Neuron (in vitro differentiated cells): Measurements from ENCODE around the gene PFKFB4.
"Not testable (repeated sequence)": the region's sequence is repeated elsewhere in the genome, so short reads cannot be mapped to it uniquely, and the experiment has no call there.

Source experiments
- H2AFZ ChIP-seq: one replicate; pipeline ENCODE4 v1.6.1; 2013; ENCODE audit warnings: low read depth, mild to moderate bottlenecking, inconsistent platforms, low read length, moderate library complexity
- H3K27me3 ChIP-seq: one replicate; pipeline ENCODE4 v1.6.1; 2013; ENCODE audit warnings: low read length; ENCODE audit not compliant: insufficient read depth
- H3K36me3 ChIP-seq: one replicate; pipeline ENCODE4 v1.6.1; 2013; ENCODE audit warnings: low read length; ENCODE audit not compliant: insufficient read depth
- H3K4me1 ChIP-seq: one replicate; pipeline ENCODE4 v1.6.1; 2013; ENCODE audit warnings: low read length; ENCODE audit not compliant: insufficient read depth
- H3K4me3 ChIP-seq: 2 replicates; pipeline ENCODE4 v1.5.1; 2013; ENCODE audit warnings: mild to moderate bottlenecking, low read length, moderate library complexity
- H3K9me3 ChIP-seq: one replicate; pipeline ENCODE4 v1.6.1; 2013; ENCODE audit warnings: low read length

PFKFB4 gene

DNA sequence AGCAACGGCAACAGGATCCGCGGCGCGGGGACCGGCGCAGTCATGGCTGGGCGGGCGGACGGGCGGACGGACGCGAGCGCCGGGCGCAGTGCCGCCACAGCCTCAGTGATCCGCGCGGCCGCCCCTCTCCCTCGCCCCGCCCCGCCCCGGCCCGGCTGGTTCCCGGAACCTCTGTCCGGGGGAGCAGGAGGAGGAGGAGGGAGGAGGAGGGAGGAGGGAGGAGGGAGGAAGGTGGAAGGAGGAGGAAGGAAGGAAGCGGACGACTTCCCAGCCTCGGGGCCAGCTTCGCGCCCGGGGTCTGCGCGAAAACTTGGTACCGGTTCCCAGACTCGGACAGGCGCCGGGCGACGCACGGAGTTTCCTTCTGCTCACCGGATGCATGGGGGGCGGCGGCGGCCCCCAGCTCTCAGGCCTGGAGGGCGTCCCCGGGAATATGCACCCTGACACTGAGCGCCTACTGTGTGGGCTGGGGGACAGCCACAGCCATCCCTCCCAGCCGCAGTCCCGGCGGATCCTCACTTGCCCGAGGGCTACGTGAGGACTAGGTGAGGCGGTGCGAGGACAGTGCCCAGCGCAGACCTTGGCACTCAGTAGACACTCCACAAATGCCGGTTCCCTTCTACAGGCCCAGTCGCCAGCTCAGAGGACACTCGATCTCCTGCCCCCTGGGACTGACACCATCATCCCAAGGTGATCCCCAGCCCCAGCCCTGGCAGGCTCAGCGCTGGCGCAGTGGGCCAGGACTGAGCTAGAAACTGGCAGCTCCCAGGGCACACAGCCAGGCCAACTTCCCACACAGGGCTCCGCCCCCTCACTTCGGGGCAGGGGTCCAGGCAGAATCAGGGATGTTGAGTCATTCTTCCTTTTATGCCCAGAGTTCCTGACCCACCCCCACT lies 52.3 kb downstream of the PFKFB4 start, which contains the start of gene SHISA5:
SHISA5 (minus strand) TSS at position 124 of the 896 bp plus-strand sequence; CDS start at position 44, 80 bp downstream.
- H3K27me3 ChIP-seq: no peaks in the 10 kb centered on the region
- H3K36me3 ChIP-seq: peaks cover 3% of the 10 kb centered on the region
- H3K4me1 ChIP-seq: peaks cover 21% of the 10 kb centered on the region
- H3K9me3 ChIP-seq: peaks cover 4% of the 10 kb centered on the region
- H2AFZ ChIP-seq: peak within 1 kb of the TSS; percentile 96
- peak within 1 kb of the TSS; percentile 72 for H3K4me3 ChIP-seq

DNA sequence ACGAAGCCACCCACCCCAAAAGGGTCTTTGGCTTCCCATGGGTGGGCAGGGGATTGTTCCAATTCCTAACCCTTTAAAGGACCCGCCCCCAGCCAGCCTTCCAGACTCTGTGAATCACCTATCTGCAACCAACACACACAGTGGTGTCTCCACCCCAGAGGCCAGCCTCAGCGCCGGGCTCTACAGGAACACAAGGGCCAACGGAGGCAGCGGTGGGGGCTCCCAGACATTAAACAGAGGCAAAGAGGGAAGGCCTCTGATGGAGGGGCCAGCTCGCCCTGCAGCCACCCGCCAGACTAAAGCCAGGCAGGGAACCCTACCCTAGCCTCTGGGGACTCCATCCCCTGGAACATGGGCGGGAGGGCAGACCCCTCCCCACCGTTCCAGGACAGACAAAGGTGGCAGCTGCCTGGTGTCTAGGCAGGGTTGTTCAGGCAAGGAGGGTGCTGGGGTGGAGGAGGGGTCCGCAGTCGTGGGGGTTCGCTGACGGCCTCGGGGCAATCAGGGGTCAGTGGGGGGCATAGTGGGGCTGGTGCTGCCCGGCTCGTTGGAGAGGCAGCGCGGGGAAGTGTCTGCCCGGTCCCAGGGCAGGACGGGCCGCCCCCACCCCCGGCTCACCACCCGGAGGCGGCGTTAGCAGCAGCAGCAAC lies 53.1 kb downstream of the PFKFB4 start:
- Histone ChIP-seq H3K9me3 (peaks cover 4% of the 10 kb centered on the region), H3K36me3 (peaks cover 3% of the 10 kb centered on the region), H3K4me3 (peak overlapping the region; percentile 72), H3K4me1 (peaks cover 21% of the 10 kb centered on the region), H3K27me3 (no peaks in the 10 kb centered on the region), H2AFZ (peak overlapping the region; percentile 96)

DNA sequence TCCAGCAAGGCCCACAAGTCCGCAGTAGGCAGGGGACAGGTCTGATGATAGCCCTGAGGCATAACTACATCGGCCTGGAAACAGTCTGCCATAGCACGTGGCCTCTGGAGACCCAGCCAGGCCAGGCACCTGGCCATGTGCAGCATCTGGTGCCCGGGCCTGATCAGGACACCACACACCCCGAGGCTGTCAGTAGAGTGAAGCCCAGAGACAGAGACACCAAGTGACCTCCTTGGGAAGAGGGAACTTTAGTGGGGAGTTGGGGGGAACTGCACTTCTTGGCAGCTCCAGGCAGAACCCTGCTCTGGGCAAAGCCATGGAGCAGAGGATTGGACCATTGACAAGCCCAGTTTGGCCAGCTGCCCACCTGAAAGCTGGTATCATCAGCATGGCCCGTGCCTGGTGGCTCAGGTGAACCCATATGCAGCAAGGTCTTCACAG lies 53.9 kb downstream of the PFKFB4 start:
- Histone ChIP-seq H3K4me1 (peaks cover 21% of the 10 kb centered on the region), H3K9me3 (peaks cover 8% of the 10 kb centered on the region), H3K27me3 (no peaks in the 10 kb centered on the region), H3K4me3 (peak overlapping the region; percentile 72), H3K36me3 (peaks cover 3% of the 10 kb centered on the region), H2AFZ (no peak overlapping the region)

GRCh38 chr3:48502121-48502520 lies 54.5 kb downstream of the PFKFB4 start:
- Histone ChIP-seq H3K4me1 (peaks cover 21% of the 10 kb centered on the region), H2AFZ (no peak overlapping the region), H3K4me3 (no peak overlapping the region), H3K36me3 (peaks cover 3% of the 10 kb centered on the region), H3K9me3 (peaks cover 8% of the 10 kb centered on the region), H3K27me3 (no peaks in the 10 kb centered on the region)

GRCh38 chr3:48501196-48501595 lies 55.4 kb downstream of the PFKFB4 start:
- no peak overlapping the region for H3K4me3 ChIP-seq
- H2AFZ ChIP-seq: no peak overlapping the region
- peaks cover 8% of the 10 kb centered on the region for H3K9me3 ChIP-seq

GRCh38 chr3:48500656-48501055 lies 55.9 kb downstream of the PFKFB4 start:
- Histone ChIP-seq H3K27me3 (no peaks in the 10 kb centered on the region), H3K4me3 (no peak overlapping the region), H2AFZ (no peak overlapping the region), H3K36me3 (peaks cover 3% of the 10 kb centered on the region), H3K4me1 (peaks cover 21% of the 10 kb centered on the region), H3K9me3 (peaks cover 8% of the 10 kb centered on the region)

More at GRCh38 chr3:48501196-48501595, 55.4 kb downstream of the PFKFB4 start:
- H3K36me3 ChIP-seq: peaks cover 3% of the 10 kb centered on the region
- H3K27me3 ChIP-seq: no peaks in the 10 kb centered on the region
- peaks cover 21% of the 10 kb centered on the region for H3K4me1 ChIP-seq

- H3K27me3 ChIP-seq: no peaks in the 10 kb centered on the region
- H3K4me3 ChIP-seq: no peak overlapping the region
- H3K4me1 ChIP-seq: no peaks in the 10 kb centered on the region
- peaks cover 2% of the 10 kb centered on the region for H3K36me3 ChIP-seq
- H3K9me3 ChIP-seq: peaks cover 1% of the 10 kb centered on the region
- H2AFZ ChIP-seq: no peak overlapping the region
Observed at GRCh38 chr3:48493203-48493501, 63.5 kb downstream of the PFKFB4 start.

- H3K27me3 ChIP-seq: no peaks in the 10 kb centered on the region
- peaks cover 2% of the 10 kb centered on the region for H3K36me3 ChIP-seq
- no peaks in the 10 kb centered on the region for H3K9me3 ChIP-seq
- no peak overlapping the region for H3K4me3 ChIP-seq
- H3K4me1 ChIP-seq: no peaks in the 10 kb centered on the region
- H2AFZ ChIP-seq: no peak overlapping the region
Observed at GRCh38 chr3:48492461-48493202, 64.0 kb downstream of the PFKFB4 start.

- H3K27me3 ChIP-seq: no peaks in the 10 kb centered on the region
- H3K4me3 ChIP-seq: no peak overlapping the region
- no peaks in the 10 kb centered on the region for H3K36me3 ChIP-seq
- no peaks in the 10 kb centered on the region for H3K9me3 ChIP-seq
- H3K4me1 ChIP-seq: no peaks in the 10 kb centered on the region
- H2AFZ ChIP-seq: no peak overlapping the region
Observed at GRCh38 chr3:48486952-48487351, 69.7 kb downstream of the PFKFB4 start.

DNA sequence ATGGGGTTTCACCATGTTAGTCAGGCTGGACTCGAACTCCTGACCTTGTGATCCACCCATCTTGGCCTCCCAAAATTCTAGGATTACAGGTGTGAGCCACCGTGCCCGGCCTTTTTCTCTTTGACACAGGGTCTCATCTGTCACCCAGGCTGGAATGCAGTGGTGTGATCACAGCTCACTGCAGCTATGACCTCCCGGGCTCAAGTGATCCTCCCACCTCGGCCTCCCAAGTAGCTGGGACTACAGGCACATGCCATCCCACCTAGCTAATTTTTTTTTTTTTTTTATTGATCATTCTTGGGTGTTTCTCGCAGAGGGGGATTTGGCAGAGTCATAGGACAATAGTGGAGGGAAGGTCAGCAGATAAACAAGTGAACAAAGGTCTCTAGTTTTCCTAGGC lies 73.8 kb downstream of the PFKFB4 start:
- not testable (repeated sequence) for H2AFZ ChIP-seq, H3K9me3 ChIP-seq, H3K4me3 ChIP-seq, H3K27me3 ChIP-seq, H3K4me1 ChIP-seq, H3K36me3 ChIP-seq

- H3K4me3 ChIP-seq, H3K4me1 ChIP-seq, H3K9me3 ChIP-seq, H3K27me3 ChIP-seq, H2AFZ ChIP-seq, H3K36me3 ChIP-seq: not testable (repeated sequence)
Observed at GRCh38 chr3:48480891-48481290, 75.7 kb downstream of the PFKFB4 start.

- Histone ChIP-seq H3K4me1 (peaks cover 9% of the 10 kb centered on the region), H3K9me3 (no peaks in the 10 kb centered on the region), H2AFZ (no peak overlapping the region), H3K36me3 (no peaks in the 10 kb centered on the region), H3K4me3 (no peak overlapping the region), H3K27me3 (no peaks in the 10 kb centered on the region)
Observed at GRCh38 chr3:48478626-48479555, 77.7 kb downstream of the PFKFB4 start.
